PC-3 (cell line): ENCODE measurements around the gene FZR1.

ENCODE experiments used
- CTCF ChIP-seq: fragments of 300-600 bp; sonication (generic); conservative IDR thresholded peaks from 2 replicates; pipeline ENCODE4 v1.5.1; 2017; ENCODE audit warnings: antibody characterized with exemption, low read depth, mild to moderate bottlenecking, low read length
- EZH2 ChIP-seq: fragments of 300-600 bp; sonication (generic); IDR thresholded peaks from one replicate; pipeline ENCODE4 v1.6.1; 2017; ENCODE audit warnings: antibody characterized with exemption, mild to moderate bottlenecking, low read length; ENCODE audit not compliant: unreplicated experiment
- EZH2phosphoT487 ChIP-seq: fragments of 300-600 bp; sonication (generic); IDR thresholded peaks from 2 replicates; pipeline ENCODE4 v1.6.1; 2018; ENCODE audit warnings: mild to moderate bottlenecking, antibody characterized with exemption, low read length, borderline replicate concordance

- TF ChIP-seq CTCF (no peak), EZH2 (no peak), EZH2phosphoT487 (no peak)
Observed at GRCh38 chr19:3491396-3492119, 14.6 kb upstream of the FZR1 start.
